Measurements from ENCODE around the gene ATP1B2.

ATP1B2 gene

GRCh38 chr17:7703584-7704479, 53.1 kb downstream of the ATP1B2 start:
- peak overlapping the region; percentile 58 for H3K4me3 ChIP-seq (ENCODE audit: low read depth, low read length)
- POLR2A ChIA-PET: interaction anchor here (0.7 to 2.5 kb wide), 3 partner anchors 11 to 153 kb away, joined by 4 to 11 read pairs (median 6); partner anchors contain the start of genes NAA38 and TP53
- no peak for DNase-seq (ENCODE audit: low read depth, low spot score)
- CTCF ChIA-PET: interaction anchor here (1.4 to 5.9 kb wide), 3 partner anchors 13 to 356 kb away, joined by 3 to 35 read pairs (median 25); partner anchors contain the start of genes DNAH2, TP53 and WRAP53
- TF ChIP-seq CTCF (IDR thresholded peaks at IDR 0.05; ENCODE audit: insufficient read depth, low read length, missing control alignments): no peak

GRCh38 chr17:7704601-7705268, 54.0 kb downstream of the ATP1B2 start, which contains the start of gene EFNB3:
Gene EFNB3, plus strand, starts transcription at chr17:7705202. Its CDS starts 397 bp downstream, at chr17:7705599.
- H3K4me3 ChIP-seq (ENCODE audit: low read depth, low read length): peak within 1 kb of the TSS; percentile 58
- CTCF ChIA-PET: interaction anchor here (0.6 to 5.9 kb wide), 3 partner anchors 12 to 286 kb away, joined by 3 to 35 read pairs (median 5); partner anchors contain the start of genes DNAH2 and WRAP53
- POLR2A ChIA-PET: interaction anchor here (1.9 to 2.5 kb wide), 2 partner anchors 10 to 18 kb away, joined by 6 to 11 read pairs; partner anchors contain the start of gene TP53
- DNase-seq (ENCODE audit: low read depth, low spot score): no peak
- no peak for TF ChIP-seq CTCF (IDR thresholded peaks at IDR 0.05; ENCODE audit: insufficient read depth, low read length, missing control alignments)

- peak overlapping the region; percentile 58 for H3K4me3 ChIP-seq (ENCODE audit: low read depth, low read length)
- ChIA-PET POLR2A (interaction anchor here (1.9 to 2.5 kb wide), 2 partner anchors 9 to 19 kb away, joined by 6 to 11 read pairs; partner anchors contain the start of gene TP53), CTCF (interaction anchor here (1.3 to 5.9 kb wide), 4 partner anchors 11 to 285 kb away, joined by 3 to 35 read pairs (median 8); partner anchors contain the start of genes DNAH2, TP53 and WRAP53)
- TF ChIP-seq CTCF (IDR thresholded peaks at IDR 0.05; ENCODE audit: insufficient read depth, low read length, missing control alignments): no peak
- no peak for DNase-seq (ENCODE audit: low read depth, low spot score)
These were observed 54.8 kb downstream of the ATP1B2 start for GRCh38 chr17:7705269-7706255.

GRCh38 chr17:7706631-7707354, 56.1 kb downstream of the ATP1B2 start:
- no peak for DNase-seq (ENCODE audit: low read depth, low spot score)
- no peak for TF ChIP-seq CTCF (IDR thresholded peaks at IDR 0.05; ENCODE audit: insufficient read depth, low read length, missing control alignments)
- ChIA-PET POLR2A (no interaction called here), CTCF (interaction anchor here (0.8 to 5.9 kb wide), 5 partner anchors 10 to 116 kb away, joined by 3 to 35 read pairs (median 3); partner anchors contain the start of genes DNAH2, TP53 and WRAP53)
- no peak overlapping the region for H3K4me3 ChIP-seq (ENCODE audit: low read depth, low read length)
